Nephron (organoid): ENCODE results near the gene VEGFB.

Source experiments
- H3K27ac Mint-ChIP-seq, 3 experiments: 2 replicates each; pipeline ENCODE4 v1.8.0; 2020; ENCODE audit warnings: mixed read lengths in 3 of 3, mild to moderate bottlenecking in 2 of 3, moderate library complexity in 1 of 3
- H3K27me3 Mint-ChIP-seq: 2 replicates; pipeline ENCODE4 v1.8.0; 2021; ENCODE audit warnings: low read depth, mild to moderate bottlenecking, moderate library complexity, mixed read lengths
- H3K36me3 Mint-ChIP-seq: 2 replicates; pipeline ENCODE4 v1.8.0; 2020; ENCODE audit warnings: low read depth, mixed read lengths
- H3K4me1 Mint-ChIP-seq: 2 replicates; pipeline ENCODE4 v1.8.0; 2020; ENCODE audit warnings: mixed read lengths
- H3K4me3 Mint-ChIP-seq, 3 experiments: 2 replicates each; pipeline ENCODE4 v1.8.0; 2020; ENCODE audit warnings: mild to moderate bottlenecking in 3 of 3, mixed read lengths in 3 of 3, moderate library complexity in 2 of 3
- H3K9me3 Mint-ChIP-seq: 2 replicates; pipeline ENCODE4 v1.8.0; 2020; ENCODE audit warnings: mixed read lengths
- CTCF ChIP-seq, 3 experiments: fragments of 200-600 bp; sonication (generic); IDR thresholded peaks; one replicate each; pipeline ENCODE4 v1.5.0; 2021; ENCODE audit warnings: antibody characterized with exemption in 3 of 3; ENCODE audit not compliant: unreplicated experiment in 3 of 3

The VEGFB gene

GRCh38 chr11:64232182-64232966 is 2.0 kb upstream of the VEGFB start:
- H3K4me1 Mint-ChIP-seq: peaks cover 37% of the 10 kb centered on the region
- H3K27ac Mint-ChIP-seq: peak overlapping the region; percentile 37 to 69 (median 53)
- peaks cover 4% of the 10 kb centered on the region for H3K27me3 Mint-ChIP-seq
- no peak for TF ChIP-seq CTCF (IDR thresholded peaks at IDR 0.05; ENCODE audit: unreplicated experiment in 3 of 3)
- H3K36me3 Mint-ChIP-seq: no peaks in the 10 kb centered on the region
- H3K4me3 Mint-ChIP-seq: peak overlapping the region; percentile 84 to 92 (median 89)
- H3K9me3 Mint-ChIP-seq: no peaks in the 10 kb centered on the region

DNA sequence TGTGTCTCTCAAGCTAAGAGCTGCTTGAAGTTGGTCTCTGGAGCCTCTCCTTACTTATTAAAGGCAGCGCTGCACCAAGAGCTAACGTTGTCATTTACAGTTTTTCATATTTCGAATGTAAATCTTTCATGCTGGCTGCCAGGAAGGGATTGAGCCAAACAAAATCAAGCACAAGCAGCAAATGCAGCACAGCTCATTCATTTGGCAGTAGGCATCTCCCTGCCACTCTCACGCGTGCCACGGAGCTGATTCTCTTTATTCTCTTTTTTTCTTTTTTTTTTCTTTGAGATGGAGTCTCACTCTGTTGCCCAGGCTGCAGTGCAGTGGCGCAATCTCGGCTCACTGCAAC is 1.4 kb upstream of the VEGFB start:
- H3K36me3 Mint-ChIP-seq: peaks cover 3% of the 10 kb centered on the region
- peaks cover 38% of the 10 kb centered on the region for H3K4me1 Mint-ChIP-seq
- H3K27ac Mint-ChIP-seq: peak overlapping the region in 2 of 3 experiments; percentile 37 to 69
- H3K27me3 Mint-ChIP-seq: peaks cover 4% of the 10 kb centered on the region
- no peak for TF ChIP-seq CTCF (IDR thresholded peaks at IDR 0.05; ENCODE audit: unreplicated experiment in 3 of 3)
- no peaks in the 10 kb centered on the region for H3K9me3 Mint-ChIP-seq
- H3K4me3 Mint-ChIP-seq: peak overlapping the region; percentile 84 to 92 (median 89)

GRCh38 chr11:64234647-64235379 is 429 bp downstream of the VEGFB start:
- peak overlapping the region; percentile 84 to 90 (median 85) for H3K4me3 Mint-ChIP-seq
- H3K27ac Mint-ChIP-seq: peak overlapping the region; percentile 28 to 74 (median 55)
- H3K27me3 Mint-ChIP-seq: peaks cover 4% of the 10 kb centered on the region
- peak in 1 of 3 experiments; percentile 14 for TF ChIP-seq CTCF (IDR thresholded peaks at IDR 0.05; ENCODE audit: unreplicated experiment in 3 of 3)
- no peaks in the 10 kb centered on the region for H3K9me3 Mint-ChIP-seq
- H3K4me1 Mint-ChIP-seq: peaks cover 43% of the 10 kb centered on the region
- peaks cover 9% of the 10 kb centered on the region for H3K36me3 Mint-ChIP-seq

DNA sequence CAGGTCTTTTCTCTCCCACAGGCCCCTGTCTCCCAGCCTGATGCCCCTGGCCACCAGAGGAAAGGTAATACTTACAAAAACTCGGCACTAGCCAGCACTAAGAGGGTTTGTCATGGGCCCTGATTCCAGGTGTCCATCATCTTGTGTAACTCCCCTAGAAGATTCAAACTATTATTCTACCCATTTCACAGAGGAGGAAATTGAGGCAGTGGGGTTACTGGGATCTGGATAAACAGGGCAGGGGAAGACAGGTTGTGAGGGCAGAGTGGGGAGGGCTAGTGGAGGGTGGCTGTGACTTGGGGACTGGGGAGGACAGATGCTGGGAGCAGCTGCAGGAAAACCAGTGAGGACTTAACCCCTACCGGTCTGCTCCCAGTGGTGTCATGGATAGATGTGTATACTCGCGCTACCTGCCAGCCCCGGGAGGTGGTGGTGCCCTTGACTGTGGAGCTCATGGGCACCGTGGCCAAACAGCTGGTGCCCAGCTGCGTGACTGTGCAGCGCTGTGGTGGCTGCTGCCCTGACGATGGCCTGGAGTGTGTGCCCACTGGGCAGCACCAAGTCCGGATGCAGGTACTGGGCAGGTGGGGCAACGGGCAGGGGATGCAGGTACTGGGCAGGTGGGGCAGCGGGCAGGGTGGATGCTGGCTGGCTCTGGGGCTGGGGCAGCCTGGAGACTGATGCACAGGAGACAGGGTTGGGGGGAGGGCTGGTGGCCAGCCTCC is 1.2 kb downstream of the VEGFB start:
- no peaks in the 10 kb centered on the region for H3K9me3 Mint-ChIP-seq
- H3K27me3 Mint-ChIP-seq: peaks cover 4% of the 10 kb centered on the region
- H3K27ac Mint-ChIP-seq: peak overlapping the region; percentile 28 to 74 (median 55)
- no peak for TF ChIP-seq CTCF (IDR thresholded peaks at IDR 0.05; ENCODE audit: unreplicated experiment in 3 of 3)
- H3K4me1 Mint-ChIP-seq: peaks cover 44% of the 10 kb centered on the region
- peak overlapping the region; percentile 84 to 90 (median 85) for H3K4me3 Mint-ChIP-seq
- H3K36me3 Mint-ChIP-seq: peaks cover 9% of the 10 kb centered on the region

DNA sequence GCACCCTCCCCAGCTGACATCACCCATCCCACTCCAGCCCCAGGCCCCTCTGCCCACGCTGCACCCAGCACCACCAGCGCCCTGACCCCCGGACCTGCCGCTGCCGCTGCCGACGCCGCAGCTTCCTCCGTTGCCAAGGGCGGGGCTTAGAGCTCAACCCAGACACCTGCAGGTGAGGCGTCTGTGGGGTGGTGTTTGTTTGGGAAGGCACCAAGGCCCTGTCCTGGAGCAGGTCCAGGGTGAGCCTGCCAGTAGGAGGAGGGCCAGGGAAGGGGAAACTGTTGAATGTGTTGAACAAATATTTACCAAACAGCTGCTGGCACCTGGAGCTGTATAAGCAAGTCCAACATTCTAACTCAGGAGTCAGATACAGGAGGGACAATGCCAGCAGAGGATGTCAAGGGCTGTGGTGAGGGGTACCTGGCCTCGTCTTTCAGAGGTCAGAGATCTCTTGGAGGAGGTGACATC is 3.1 kb downstream of the VEGFB start:
- Mint-ChIP-seq H3K27ac (peak overlapping the region; percentile 76 to 91 (median 86)), H3K4me3 (peak overlapping the region; percentile 61 to 68 (median 63)), H3K27me3 (no peaks in the 10 kb centered on the region), H3K9me3 (no peaks in the 10 kb centered on the region), H3K4me1 (peaks cover 42% of the 10 kb centered on the region), H3K36me3 (peaks cover 9% of the 10 kb centered on the region)
- no peak for TF ChIP-seq CTCF (IDR thresholded peaks at IDR 0.05; ENCODE audit: unreplicated experiment in 3 of 3)
